ENCODE data around the gene EDDM3A. TPM values are rescaled to one million over a fixed set of nuclear protein-coding genes. Genes with fewer than 3 reads are reported as not detected.

EDDM3A gene
- not detected for total RNA-seq

GRCh38 chr14:20745571-20746358, at the start of gene EDDM3A:
TSS of gene EDDM3A (plus strand) at chr14:20745887. CDS start at chr14:20747581, 1,694 bp downstream.
- no peak within 1 kb of the TSS for H3K27ac ChIP-seq
- WGBS, 2 donors, result 73 to 77% methylated on average over 3 to 6 of the region's 6 CpGs
- no peaks in the 10 kb centered on the region for H3K36me3 ChIP-seq
- intact Hi-C loops (cut with DNase I), result no loop called here
- H3K4me1 ChIP-seq, result peaks cover 0 to 11% (median 0%) of the 10 kb centered on the region in 3 donors
- no peaks in the 10 kb centered on the region for H3K27me3 ChIP-seq
- H3K9me3 ChIP-seq, result no peaks in the 10 kb centered on the region
- no peak within 1 kb of the TSS for H3K4me3 ChIP-seq
- DNase-seq, result no peak
- TF ChIP-seq POLR2A (IDR thresholded peaks at IDR 0.05) (no peak), CTCF (IDR thresholded peaks at IDR 0.05) (no peak)

- H3K4me1 ChIP-seq, result peaks cover 0 to 9% (median 0%) of the 10 kb centered on the region in 3 donors
- 88% methylated on average over 5 of the region's 5 CpGs for WGBS, 2 donors
- peaks cover 0 to 27% (median 0%) of the 10 kb centered on the region in 3 donors for H3K36me3 ChIP-seq
- H3K27ac ChIP-seq, result no peak overlapping the region
- H3K9me3 ChIP-seq, result no peaks in the 10 kb centered on the region
- H3K4me3 ChIP-seq, result no peak overlapping the region
- H3K27me3 ChIP-seq, result no peaks in the 10 kb centered on the region
- no peak for TF ChIP-seq CTCF (IDR thresholded peaks at IDR 0.05)
- intact Hi-C loops (cut with DNase I), result loop anchor here (5.0 to 10.0 kb wide), 2 partner anchors 161 to 268 kb away; no protein-coding TSS in a partner anchor
- DNase-seq, result no peak
Measured at GRCh38 chr14:20696764-20697163, 48.9 kb upstream of the EDDM3A start.

- Histone ChIP-seq H3K27ac (no peak overlapping the region), H3K27me3 (no peaks in the 10 kb centered on the region), H3K9me3 (no peaks in the 10 kb centered on the region), H3K4me1 (peaks cover 0 to 9% (median 0%) of the 10 kb centered on the region in 3 donors), H3K36me3 (peaks cover 0 to 27% (median 0%) of the 10 kb centered on the region in 3 donors), H3K4me3 (no peak overlapping the region)
- 30 to 38% methylated on average over 6 of the region's 6 CpGs for WGBS, 2 donors
- no peak for DNase-seq
- intact Hi-C loops (cut with DNase I), result loop anchor here (5.0 to 10.0 kb wide), 2 partner anchors 160 to 267 kb away; no protein-coding TSS in a partner anchor
- TF ChIP-seq POLR2A (IDR thresholded peaks at IDR 0.05), result no peak
- peak; percentile 63 to 90 (median 78) for TF ChIP-seq CTCF (IDR thresholded peaks at IDR 0.05)
Measured at GRCh38 chr14:20697273-20698017, 48.2 kb upstream of the EDDM3A start.

- no peak for DNase-seq
- Histone ChIP-seq H3K27me3 (no peaks in the 10 kb centered on the region), H3K27ac (no peak overlapping the region), H3K4me1 (peaks cover 0 to 9% (median 0%) of the 10 kb centered on the region in 3 donors), H3K36me3 (peaks cover 0 to 27% (median 0%) of the 10 kb centered on the region in 3 donors), H3K4me3 (no peak overlapping the region), H3K9me3 (no peaks in the 10 kb centered on the region)
- intact Hi-C loops (cut with DNase I), result loop anchor here (5.0 to 10.0 kb wide), 2 partner anchors 159 to 267 kb away; no protein-coding TSS in a partner anchor
- no peak for TF ChIP-seq CTCF (IDR thresholded peaks at IDR 0.05)
- TF ChIP-seq POLR2A (IDR thresholded peaks at IDR 0.05), result no peak
Measured at GRCh38 chr14:20698018-20698329, 47.7 kb upstream of the EDDM3A start.

GRCh38 chr14:20698934-20699333, 46.8 kb upstream of the EDDM3A start:
- TF ChIP-seq CTCF (IDR thresholded peaks at IDR 0.05), result no peak
- TF ChIP-seq POLR2A (IDR thresholded peaks at IDR 0.05), result no peak
- Histone ChIP-seq H3K36me3 (peaks cover 0 to 20% (median 0%) of the 10 kb centered on the region in 3 donors), H3K27ac (no peak overlapping the region), H3K9me3 (no peaks in the 10 kb centered on the region), H3K4me3 (no peak overlapping the region), H3K27me3 (no peaks in the 10 kb centered on the region), H3K4me1 (peaks cover 0 to 9% (median 0%) of the 10 kb centered on the region in 3 donors)
- intact Hi-C loops (cut with DNase I), result loop anchor here (5.0 to 10.0 kb wide), 2 partner anchors 158 to 266 kb away; no protein-coding TSS in a partner anchor
- WGBS, 2 donors, result 88 to 92% methylated on average over 5 of the region's 5 CpGs
- no peak for DNase-seq
